Measurements from ENCODE around the gene MPND.
A peak's percentile ranks its signal among the peaks of the same experiment; 100 is the strongest.
"Not testable (repeated sequence)": the region's sequence is repeated elsewhere in the genome, so short reads cannot be mapped to it uniquely, and the experiment has no call there.

Gene MPND

DNA sequence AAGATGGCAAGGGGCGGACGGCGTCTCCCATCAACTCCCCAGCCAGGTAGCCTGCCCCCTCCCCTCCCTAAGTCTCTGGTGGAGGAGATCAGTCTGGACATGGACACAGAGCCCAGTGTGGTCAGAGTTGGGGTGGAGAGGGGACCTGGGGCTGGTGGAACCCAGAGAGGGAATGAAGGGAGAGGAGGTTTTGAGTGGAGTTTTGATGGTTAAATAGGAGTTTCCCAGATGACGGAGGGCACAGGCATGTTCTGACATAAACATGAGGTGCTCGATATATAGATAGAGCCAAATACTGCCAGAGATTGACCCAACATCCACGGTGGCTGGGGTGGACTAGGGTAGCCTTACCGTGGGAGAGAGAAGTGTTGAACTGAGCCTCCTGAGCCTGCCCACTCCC lies 24.9 kb upstream of the MPND start:
- in situ Hi-C loops (cut with MboI; ENCODE audit: low pct_unique_long_range_greater_than_20kb, low sequenced_read_pairs) = no loop called here
- no peak for DNase-seq

DNA sequence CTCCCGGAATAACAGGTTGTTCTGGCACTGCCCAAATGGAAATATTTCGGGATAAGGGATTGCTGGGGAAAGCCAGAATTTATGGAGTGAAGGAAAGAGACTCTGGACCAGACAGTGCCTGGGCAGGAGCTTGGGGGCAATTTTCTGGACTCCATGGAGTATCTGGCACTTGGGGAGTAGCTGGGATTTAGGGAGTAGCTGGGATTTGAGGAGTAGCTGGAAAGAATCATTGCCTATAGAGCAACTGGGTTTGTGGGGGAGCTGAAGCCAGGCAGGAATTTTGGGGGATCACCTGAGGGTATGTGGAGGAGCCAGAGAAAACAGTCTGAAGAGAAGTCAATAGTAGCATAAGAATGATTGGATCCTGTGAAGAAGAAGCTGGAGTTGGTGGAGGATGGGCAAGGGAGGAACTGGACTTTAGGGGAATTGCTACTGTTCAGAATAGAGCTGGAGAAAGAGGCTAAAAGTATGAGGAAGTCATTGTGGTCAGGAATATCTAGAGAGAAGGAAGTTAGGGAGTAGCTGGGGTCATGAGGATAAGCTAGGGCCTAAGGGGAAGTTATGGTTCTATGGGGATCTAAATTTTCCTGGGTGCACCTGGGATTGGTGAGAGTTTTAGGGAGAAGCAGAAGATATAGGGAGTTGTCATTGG lies 24.2 kb upstream of the MPND start:
- in situ Hi-C loops (cut with MboI; ENCODE audit: low pct_unique_long_range_greater_than_20kb, low sequenced_read_pairs) = no loop called here
- peak; percentile 53 for DNase-seq

DNA sequence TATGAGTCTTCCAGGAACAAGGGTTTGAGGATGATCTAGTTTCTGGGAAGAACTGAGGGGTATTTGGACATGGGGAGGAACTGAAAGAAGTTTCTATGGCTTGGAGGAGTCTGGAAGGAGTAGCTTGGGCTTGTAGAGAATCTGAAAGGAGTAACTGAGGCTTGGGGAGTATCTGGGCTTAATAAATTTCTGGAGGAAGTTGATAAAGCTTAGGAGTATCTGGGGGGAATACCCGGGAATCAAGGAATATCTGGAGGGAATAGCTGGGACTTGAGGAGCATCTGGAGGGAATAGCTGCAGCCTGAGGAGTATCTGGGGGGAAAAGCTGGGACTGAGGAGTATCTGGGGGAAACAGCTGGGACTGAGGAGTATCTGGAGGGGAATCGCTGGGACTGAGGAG lies 22.9 kb upstream of the MPND start:
- in situ Hi-C loops (cut with MboI; ENCODE audit: low pct_unique_long_range_greater_than_20kb, low sequenced_read_pairs) = no loop called here

DNA sequence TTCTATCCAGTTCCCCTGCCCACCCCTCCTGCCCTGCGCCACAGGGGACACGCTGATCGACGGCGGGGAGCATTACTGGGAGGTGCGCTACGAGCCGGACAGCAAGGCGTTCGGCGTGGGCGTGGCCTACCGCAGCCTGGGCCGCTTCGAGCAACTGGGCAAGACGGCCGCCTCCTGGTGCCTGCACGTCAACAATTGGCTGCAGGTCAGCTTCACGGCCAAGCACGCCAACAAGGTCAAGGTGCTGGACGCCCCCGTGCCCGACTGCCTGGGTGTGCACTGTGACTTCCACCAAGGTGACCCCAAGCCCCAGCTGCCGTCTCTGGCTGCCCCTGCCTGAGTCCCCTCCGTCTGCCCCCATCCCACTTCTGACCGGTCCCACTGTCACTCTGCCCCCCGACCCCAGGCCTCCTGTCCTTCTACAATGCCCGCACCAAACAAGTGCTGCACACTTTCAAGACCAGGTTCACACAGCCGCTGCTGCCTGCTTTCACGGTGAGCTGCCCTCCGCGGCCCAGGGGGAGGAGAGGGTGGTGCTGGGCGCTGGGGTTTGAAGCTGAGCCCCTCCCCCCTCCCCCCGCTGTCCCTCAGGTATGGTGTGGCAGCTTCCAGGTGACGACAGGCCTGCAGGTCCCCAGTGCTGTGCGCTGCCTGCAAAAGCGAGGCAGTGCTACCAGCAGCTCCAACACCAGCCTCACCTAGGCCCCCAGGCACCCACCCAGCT lies 20.3 kb upstream of the MPND start:
- in situ Hi-C loops (cut with MboI; ENCODE audit: low pct_unique_long_range_greater_than_20kb, low sequenced_read_pairs) = no loop called here
- no peak for DNase-seq

More for the DNA sequence above, 22.9 kb upstream of the MPND start:
- no peak for DNase-seq

DNA sequence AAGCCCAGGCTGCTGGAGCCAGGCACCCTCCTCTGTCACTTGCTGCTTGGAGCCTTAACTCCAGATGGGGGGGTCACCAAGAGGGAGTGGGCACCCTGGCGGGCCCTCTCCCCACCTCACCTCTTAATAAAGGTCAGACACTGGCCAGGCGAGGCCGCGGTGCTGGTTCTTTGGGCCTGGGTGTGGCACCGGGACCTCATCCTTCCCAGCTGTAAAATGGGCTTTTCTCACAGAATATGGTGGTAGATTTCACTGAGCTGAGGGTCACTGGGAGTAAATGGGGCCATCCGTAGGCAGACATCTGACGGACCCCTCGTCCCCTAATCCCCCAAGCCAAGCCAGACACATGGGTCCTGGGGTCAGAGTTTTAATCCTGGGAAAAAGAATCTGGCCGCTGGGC lies 19.7 kb upstream of the MPND start:
- DNase-seq = no peak
- in situ Hi-C loops (cut with MboI; ENCODE audit: low pct_unique_long_range_greater_than_20kb, low sequenced_read_pairs) = no loop called here

DNA sequence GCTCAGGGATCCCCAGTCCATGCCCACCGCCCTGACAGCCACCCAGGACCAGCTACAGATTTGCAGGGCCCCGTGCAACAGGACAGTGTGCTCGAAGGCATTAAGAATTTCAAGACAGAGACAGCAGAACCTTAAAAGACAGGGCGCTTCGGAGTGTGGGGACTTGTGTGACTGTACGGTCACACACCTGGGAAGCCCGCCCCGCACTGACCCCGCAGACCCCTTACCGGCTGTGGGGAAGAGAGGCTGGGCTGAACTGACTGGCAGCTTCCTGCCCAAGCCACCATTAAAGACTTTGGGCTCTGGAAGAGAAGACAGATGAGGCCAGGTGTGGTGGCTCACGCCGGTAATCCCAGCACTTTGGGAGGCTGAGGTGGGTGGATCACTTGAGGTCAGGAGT lies 19.1 kb upstream of the MPND start:
- in situ Hi-C loops (cut with MboI; ENCODE audit: low pct_unique_long_range_greater_than_20kb, low sequenced_read_pairs) = no loop called here
- DNase-seq = no peak

DNA sequence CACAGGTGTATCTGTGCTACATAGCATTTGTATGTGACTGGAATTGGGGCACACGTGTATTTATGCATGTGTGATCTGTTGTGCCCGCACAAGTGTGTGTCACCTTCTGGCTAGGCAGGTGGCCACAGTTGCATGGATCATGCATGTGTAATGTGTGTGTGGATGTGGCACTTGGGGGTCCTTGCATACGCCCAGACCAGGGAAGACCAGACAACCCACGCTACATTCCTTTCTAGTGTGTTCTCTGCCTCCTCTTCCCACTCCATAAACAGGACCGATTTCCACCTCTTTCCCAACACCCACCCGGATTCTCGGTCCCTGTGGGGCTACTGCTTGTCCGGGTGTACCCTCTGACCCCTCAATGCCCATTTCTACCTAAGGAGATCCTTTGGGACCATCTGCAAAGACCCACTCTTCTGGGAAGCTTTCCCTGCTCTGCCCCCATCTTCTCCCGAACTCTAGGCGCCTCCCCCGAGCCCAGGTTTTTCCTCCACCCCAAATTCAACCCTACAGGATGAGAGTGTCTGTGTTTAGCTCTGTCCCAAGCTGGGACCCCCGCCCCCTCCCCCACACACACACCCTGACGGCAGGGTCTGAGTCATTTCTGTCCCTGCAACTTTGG lies 17.0 kb upstream of the MPND start:
- no peak for DNase-seq
- in situ Hi-C loops (cut with MboI; ENCODE audit: low pct_unique_long_range_greater_than_20kb, low sequenced_read_pairs) = no loop called here

DNA sequence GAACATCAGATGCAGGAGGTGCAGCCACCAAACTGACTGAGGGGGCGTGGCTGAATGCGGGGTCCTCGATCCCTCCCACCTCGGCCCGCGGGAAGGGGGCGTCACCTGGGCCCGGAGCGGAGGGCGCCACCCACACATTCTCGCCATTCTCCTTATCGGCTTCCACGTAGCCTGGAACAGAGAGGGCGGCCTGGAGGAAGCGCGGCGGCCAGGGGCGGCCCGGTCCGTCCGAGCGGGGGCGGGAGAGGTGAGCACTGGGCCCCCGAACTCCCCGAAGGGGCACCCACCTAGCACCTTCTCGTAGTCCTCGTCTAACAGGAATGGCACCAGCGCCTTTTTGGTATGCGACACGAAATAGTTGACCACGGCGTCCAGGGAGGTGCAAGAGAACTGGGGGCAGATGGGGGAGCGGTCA lies 16.5 kb upstream of the MPND start:
- in situ Hi-C loops (cut with MboI; ENCODE audit: low pct_unique_long_range_greater_than_20kb, low sequenced_read_pairs) = no loop called here
- no peak for DNase-seq

DNA sequence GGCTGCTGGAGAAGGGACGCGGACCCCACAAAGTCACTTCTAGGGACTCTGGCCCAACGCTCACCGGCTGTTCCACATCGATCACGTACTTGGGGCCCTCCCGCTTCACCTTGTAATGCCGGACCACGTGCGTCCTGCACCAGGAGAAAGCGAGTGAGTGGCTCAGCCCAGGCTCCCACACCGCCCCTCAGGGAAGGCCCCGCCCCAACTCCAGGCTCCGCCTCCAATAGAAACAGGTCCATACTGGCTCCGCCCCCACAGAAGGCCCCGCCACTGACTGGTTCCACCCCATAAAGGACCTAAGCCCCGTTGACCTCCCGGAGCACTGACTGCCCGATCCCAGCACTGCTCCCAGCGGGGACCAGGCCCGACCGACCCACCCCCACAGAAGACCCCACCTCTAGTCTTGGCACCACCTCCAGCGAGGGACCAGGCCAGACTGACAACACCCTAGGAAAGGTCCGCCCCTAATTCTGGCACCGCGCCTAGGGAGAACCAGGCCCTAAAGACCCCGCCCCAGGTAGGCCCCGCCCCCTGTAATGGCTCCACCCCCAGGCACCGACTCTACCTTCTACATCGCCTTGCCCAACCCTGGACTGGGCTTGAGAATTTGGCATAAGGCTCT lies 16.0 kb upstream of the MPND start:
- in situ Hi-C loops (cut with MboI; ENCODE audit: low pct_unique_long_range_greater_than_20kb, low sequenced_read_pairs) = no loop called here
- DNase-seq = no peak

DNA sequence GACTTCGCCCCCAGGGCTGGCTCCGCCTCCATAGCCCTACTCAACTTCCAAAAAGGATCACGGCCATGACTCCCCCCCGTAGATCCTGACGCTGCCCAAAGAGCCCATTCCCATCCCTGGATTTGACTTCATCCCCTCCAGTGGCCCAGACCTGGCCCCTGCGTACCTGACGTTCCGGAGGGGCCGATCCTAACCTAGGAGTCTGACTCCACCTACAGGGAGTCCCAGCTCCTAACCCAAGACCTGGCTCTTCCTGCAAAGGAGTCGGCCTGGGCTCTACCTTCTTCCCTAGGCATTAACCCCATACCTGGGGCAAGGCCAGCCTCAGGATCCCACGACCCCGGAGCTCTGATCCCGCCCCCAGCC lies 15.5 kb upstream of the MPND start:
- in situ Hi-C loops (cut with MboI; ENCODE audit: low pct_unique_long_range_greater_than_20kb, low sequenced_read_pairs) = no loop called here
- DNase-seq = no peak

DNA sequence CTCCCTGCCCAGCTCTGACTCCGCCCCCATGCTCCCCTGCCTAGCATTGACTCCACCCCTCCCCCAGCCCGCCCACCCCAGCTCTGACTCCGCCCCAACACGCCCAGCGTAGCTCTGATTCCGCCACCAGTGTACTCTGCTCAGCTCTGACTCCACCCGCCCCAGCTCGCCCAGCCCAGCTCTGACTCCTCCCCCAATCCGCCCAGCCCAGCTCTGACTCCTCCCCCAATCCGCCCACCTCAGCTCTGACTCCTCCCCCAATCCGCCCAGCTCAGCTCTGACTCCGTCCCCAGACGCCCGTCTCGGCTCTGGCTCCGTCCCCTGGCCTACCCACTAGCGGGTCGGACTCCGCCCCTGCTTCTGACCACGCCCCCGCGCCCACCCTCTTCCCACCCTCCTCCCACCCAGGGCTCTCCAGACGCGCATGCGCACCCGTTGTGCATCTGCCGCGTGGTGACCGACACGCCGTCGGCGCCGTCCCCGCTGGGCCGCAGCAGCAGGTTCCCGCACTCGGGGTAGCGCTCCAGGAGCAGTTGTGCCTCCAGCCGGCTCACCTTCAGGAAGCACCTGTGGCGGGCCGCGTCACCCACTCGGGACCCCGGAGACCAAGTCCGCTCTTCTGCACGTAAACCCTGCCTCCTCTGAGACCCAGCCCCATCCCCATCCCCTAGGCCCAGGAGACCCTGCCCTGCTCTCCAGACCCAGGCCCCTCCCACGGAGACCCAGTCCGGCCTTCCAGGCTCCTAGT lies 14.9 kb upstream of the MPND start:
- DNase-seq = no peak
- in situ Hi-C loops (cut with MboI; ENCODE audit: low pct_unique_long_range_greater_than_20kb, low sequenced_read_pairs) = no loop called here

DNA sequence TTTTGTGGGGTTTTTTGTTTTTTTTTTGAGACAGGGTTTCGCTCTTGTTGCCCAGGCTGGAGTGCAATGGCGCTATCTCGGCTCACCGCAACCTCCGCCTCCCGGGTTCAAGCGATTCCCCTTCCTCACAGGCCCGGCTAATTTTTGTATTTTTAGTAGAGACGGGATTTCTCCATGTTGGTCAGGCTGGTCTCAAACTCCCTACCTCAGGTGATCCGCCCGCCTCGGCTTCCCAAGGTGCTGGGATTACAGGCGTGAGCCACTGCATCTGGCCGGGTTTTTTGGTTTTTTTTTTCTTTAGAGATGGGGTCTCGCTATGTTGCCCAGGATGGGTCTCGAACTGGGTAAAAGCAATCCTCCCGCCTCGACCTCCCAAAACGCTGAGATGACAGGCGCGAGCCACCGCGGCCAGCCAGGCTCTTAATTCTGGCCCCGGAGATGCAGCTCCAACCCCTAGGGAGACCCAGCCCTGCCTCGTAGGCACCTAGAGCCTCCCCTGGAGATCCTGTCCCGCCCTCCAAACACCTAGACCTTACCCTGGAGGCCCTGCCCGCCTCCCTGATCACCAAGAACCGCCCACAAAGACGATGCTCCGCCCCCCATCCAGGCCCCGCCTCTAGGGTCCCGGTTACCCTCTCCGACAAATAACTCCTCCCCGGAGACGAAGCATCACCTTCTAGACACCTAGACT lies 14.2 kb upstream of the MPND start:
- in situ Hi-C loops (cut with MboI; ENCODE audit: low pct_unique_long_range_greater_than_20kb, low sequenced_read_pairs); DNase-seq: not testable (repeated sequence)

DNA sequence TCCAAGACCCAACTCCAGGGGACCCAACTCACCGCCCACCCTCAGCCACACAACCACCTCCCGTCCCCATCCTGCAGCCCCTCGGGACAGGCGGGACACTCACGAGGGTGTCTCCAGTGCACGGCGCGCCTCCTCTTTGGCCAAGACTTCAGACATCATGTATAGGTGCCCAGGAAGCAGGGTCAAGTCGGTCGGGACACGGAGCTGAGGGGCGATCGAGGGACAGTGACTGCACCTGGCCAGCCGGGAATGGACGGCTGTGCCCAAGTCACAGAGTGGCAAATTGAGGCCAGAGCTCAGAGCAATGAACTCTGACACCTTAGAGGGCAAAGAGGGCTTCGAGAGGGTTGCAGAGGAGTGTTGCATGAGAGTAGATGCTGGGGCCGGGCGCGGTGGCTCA lies 13.5 kb upstream of the MPND start:
- in situ Hi-C loops (cut with MboI; ENCODE audit: low pct_unique_long_range_greater_than_20kb, low sequenced_read_pairs) = no loop called here
- DNase-seq = no peak

DNA sequence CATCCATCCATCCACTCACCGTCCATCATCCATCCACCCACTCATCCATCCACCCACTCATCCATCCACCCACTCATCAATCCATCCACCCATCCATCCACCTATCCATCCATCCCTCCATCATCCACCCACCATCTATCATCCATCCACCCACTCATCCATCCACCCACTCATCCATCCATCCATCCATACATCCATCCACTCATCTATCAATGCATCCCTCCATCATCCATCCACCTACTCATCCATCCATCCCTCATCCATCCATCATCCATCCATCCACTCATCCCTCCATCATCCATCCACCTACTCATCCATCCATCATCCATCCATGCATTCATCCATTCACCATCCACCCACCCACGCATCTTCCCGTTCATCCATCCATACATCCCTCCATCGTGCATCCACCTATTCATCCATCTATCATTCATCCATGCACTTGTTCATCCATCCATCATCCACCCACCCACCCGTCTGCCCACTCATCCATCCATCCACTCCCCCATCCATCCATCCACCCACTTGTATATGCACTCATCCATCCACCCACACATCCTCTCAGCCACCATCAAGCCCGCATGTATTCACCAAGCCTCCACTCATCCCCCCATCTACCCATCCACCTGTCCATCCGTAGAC lies 8.3 kb upstream of the MPND start:
- in situ Hi-C loops (cut with MboI; ENCODE audit: low pct_unique_long_range_greater_than_20kb, low sequenced_read_pairs) = no loop called here
- no peak for DNase-seq

DNA sequence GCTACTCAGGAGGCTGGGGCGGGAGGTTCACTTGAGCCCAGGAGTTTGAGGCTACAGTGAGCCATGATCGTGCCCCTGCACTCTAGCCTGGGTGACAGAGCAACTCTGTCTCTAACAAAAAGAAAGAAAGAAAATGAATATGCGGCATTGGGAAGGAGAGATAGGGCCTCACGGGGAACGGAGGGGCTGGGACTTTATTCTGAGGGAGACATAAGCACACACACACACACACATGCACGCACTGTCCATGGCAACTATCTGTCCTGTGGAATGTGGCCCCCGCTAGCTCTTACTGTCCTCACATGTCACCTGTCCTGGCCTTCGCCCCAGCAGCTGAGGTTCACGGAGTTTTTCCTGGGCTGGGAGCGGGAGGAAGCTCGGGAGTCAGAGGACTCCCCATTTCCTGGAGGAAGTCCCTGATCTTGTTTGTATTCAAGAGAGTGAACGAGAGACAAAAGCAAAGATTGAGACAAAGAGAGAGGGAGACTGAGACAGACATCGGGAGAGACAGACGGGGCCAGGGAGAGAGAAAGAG lies 5.4 kb upstream of the MPND start:
- in situ Hi-C loops (cut with MboI; ENCODE audit: low pct_unique_long_range_greater_than_20kb, low sequenced_read_pairs) = no loop called here
- no peak for DNase-seq

DNA sequence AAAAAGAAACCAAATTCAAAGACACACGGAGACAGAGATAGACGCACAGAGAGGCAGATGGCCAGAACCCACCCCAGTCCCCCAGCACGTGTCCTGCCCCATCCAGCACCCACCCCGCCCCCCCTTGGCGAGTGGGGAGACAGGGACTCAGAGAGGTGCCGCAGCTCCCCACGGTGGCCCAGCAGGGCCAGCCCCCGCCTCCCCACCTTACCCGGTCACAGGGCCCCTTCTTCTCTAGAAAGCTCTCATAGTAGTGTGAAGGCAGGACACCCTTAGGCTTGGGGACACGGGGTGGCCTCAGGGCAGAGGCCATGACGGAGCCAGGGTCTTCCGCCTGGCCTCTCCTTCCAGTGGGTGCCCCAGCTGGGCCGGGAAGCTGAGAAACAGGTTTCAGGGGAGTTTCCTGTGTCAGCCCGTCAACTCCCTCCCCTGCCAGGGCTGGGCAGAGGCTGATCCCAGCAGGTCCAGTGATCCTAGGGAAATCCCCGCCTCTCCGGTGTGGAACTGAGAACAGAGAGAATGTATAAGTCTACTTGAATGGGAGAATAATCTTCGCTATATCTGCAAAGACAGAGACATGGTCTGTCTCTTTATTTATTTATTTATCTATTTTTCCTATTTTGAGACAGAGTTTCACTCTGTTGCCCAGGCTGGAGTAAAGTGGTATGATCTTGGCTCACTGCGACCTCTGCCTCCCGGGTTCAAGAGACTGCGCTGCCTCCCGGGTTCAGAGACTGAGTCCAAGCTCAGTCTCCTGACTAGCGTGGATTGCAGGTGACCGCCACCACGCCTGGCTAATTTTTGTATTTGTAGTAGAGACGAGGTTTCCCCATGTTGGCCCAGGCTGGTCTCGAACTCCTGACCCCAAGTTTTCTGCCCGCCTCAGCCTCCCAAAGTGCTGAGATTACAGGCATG lies 4.7 kb upstream of the MPND start, which contains the start of gene STAP2:
TSS of gene STAP2 (minus strand) at position 387 of the 915 bp plus-strand sequence. CDS start at position 313, 74 bp downstream.
- in situ Hi-C loops (cut with MboI; ENCODE audit: low pct_unique_long_range_greater_than_20kb, low sequenced_read_pairs) = no loop called here
- DNase-seq = no peak

DNA sequence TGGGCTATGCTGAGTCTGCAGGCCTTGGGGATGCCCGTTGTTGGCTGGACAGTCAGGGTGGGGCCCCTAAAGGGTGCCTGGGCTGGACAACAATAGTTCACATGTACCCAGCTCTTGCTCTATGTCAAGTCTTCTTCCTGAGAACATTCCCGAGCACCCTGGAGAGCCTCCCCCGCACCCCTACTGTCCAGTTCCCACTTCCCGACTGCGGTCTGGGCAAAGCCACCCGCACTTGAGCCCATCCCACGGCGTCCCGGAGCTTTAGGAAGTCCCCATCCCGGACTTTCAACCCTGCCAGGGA lies 1.1 kb upstream of the MPND start:
- no peak for DNase-seq
- in situ Hi-C loops (cut with MboI; ENCODE audit: low pct_unique_long_range_greater_than_20kb, low sequenced_read_pairs) = no loop called here
